NOMO-1 (cell line): ENCODE results near the gene RPP40.
"Not testable (repeated sequence)": the region's sequence is repeated elsewhere in the genome, so short reads cannot be mapped to it uniquely, and the experiment has no call there.

Source experiments
- DNase-seq, 2 experiments: peaks; one replicate each; lab custom pipeline; 2025; ENCODE audit not compliant: unreplicated experiment in 2 of 2; lab: John Stamatoyannopoulos, UW

RPP40 gene

GRCh38 chr6:5003604-5004372, at the start of gene RPP40:
RPP40 (minus strand) TSS chr6:5004037; CDS start chr6:5004002, 35 bp downstream.
- DNase-seq = peak; percentile 96 to 97

- DNase-seq = peak in 1 of 2 experiments; percentile 58
Observed at GRCh38 chr6:5053038-5053437, 49.2 kb upstream of the RPP40 start.

- DNase-seq = no peak
Observed at GRCh38 chr6:5051394-5051793, 47.6 kb upstream of the RPP40 start.

- peak; percentile 76 to 92 for DNase-seq
Observed at GRCh38 chr6:5050009-5050408, 46.2 kb upstream of the RPP40 start.

GRCh38 chr6:5046430-5046829, 42.6 kb upstream of the RPP40 start:
- DNase-seq = no peak

GRCh38 chr6:5045416-5045815, 41.6 kb upstream of the RPP40 start:
- DNase-seq = no peak

- no peak for DNase-seq
Observed at GRCh38 chr6:5044866-5045265, 41.0 kb upstream of the RPP40 start.

GRCh38 chr6:5042436-5042835, 38.6 kb upstream of the RPP40 start:
- DNase-seq = no peak

GRCh38 chr6:5041955-5042354, 38.1 kb upstream of the RPP40 start:
- DNase-seq = no peak

GRCh38 chr6:5036269-5036668, 32.4 kb upstream of the RPP40 start:
- peak; percentile 58 to 76 for DNase-seq

GRCh38 chr6:5034736-5035135, 30.9 kb upstream of the RPP40 start:
- no peak for DNase-seq

GRCh38 chr6:5034328-5034727, 30.5 kb upstream of the RPP40 start:
- DNase-seq = no peak

GRCh38 chr6:5033214-5033904, 29.5 kb upstream of the RPP40 start:
- not testable (repeated sequence) for DNase-seq

GRCh38 chr6:5032706-5033105, 28.9 kb upstream of the RPP40 start:
- not testable (repeated sequence) for DNase-seq

- DNase-seq = no peak
Observed at GRCh38 chr6:5031150-5031549, 27.3 kb upstream of the RPP40 start.

- peak; percentile 66 to 89 for DNase-seq
Observed at GRCh38 chr6:5030596-5031136, 26.8 kb upstream of the RPP40 start.

- DNase-seq = no peak
Observed at GRCh38 chr6:5029609-5030008, 25.8 kb upstream of the RPP40 start.

GRCh38 chr6:5028921-5029320, 25.1 kb upstream of the RPP40 start:
- DNase-seq = no peak

GRCh38 chr6:5028301-5028700, 24.5 kb upstream of the RPP40 start:
- no peak for DNase-seq

- DNase-seq = peak; percentile 27 to 37
Observed at GRCh38 chr6:5025911-5026819, 22.3 kb upstream of the RPP40 start.

- DNase-seq = no peak
Observed at GRCh38 chr6:5023923-5024322, 20.1 kb upstream of the RPP40 start.
